ENCODE measurements around the gene VPS45. TPM values are rescaled to one million over a fixed set of nuclear protein-coding genes. Genes with fewer than 3 reads are reported as not detected.

Gene VPS45
- total and polyA plus RNA-seq, 2 of the 13 experiments (the other 11 are each of a cell fraction or from before 2014, with no cell fraction given): 15.2 to 25.2 TPM

GRCh38 chr1:150156868-150157603 is 89.5 kb downstream of the VPS45 start:
- H3K4me3 ChIP-seq (replicated peaks in 1 of 3; ENCODE audit: insufficient read depth in 1 of 3, low read depth in 2 of 3, low read length in 3 of 3): no peak overlapping the region
- H3K4me2 ChIP-seq (ENCODE audit: low read depth, low read length): no peak overlapping the region
- in situ Hi-C loops (cut with HindIII; ENCODE audit: extremely low pct_ligation_motif_present, low pct_unique_long_range_greater_than_20kb) (no loop called here), intact Hi-C loops (cut with micrococcal nuclease; ENCODE audit: unreplicated experiment) (no loop called here)
- ChIA-PET POLR2A (no interaction called here), CTCF (ENCODE audit: low intra/inter-chr PET ratio, low total read pairs) (no interaction called here)
- whole genome bisulfite sequencing (ENCODE audit: low lambda C conversion rate): 87% methylated on average over 15 of the region's 16 CpGs
- H2AFZ ChIP-seq (ENCODE audit: low read length): no peak overlapping the region
- no peak for FAIRE-seq
- H3K79me2 ChIP-seq (ENCODE audit: insufficient read depth, low read length): no peaks in the 10 kb centered on the region
- H3K27ac ChIP-seq (ENCODE audit: extremely low read length, insufficient read depth, low read length): no peak overlapping the region
- no peak for ATAC-seq
- peaks cover 1 to 25% of the 10 kb centered on the region in 2 experiments; a peak in 4 of 5 replicates for H3K36me3 ChIP-seq (replicated peaks in 1 of 2; ENCODE audit: control insufficient read depth in 1 of 2, insufficient read depth in 2 of 2, low read length in 2 of 2)
- TF ChIP-seq TCF7L2 (IDR thresholded peaks at IDR 0.05; ENCODE audit: low read depth, low read length): no peak
- TF ChIP-seq KDM5A (IDR thresholded peaks at IDR 0.05; ENCODE audit: borderline replicate concordance, low read length): no peak
- TF ChIP-seq ZNF564 (CRISPR knock-in tag; IDR thresholded peaks at IDR 0.05): no peak
- no peak for TF ChIP-seq ZNF749 (CRISPR knock-in tag; IDR thresholded peaks at IDR 0.05; ENCODE audit: borderline replicate concordance)
- no peak for TF ChIP-seq ZNF674 (CRISPR knock-in tag; IDR thresholded peaks at IDR 0.05; ENCODE audit: low read depth)
- TF ChIP-seq KDM2A (CRISPR knock-in tag; IDR thresholded peaks at IDR 0.05; ENCODE audit: borderline replicate concordance, low read depth): no peak
- no peak for TF ChIP-seq PITX1 (CRISPR knock-in tag; IDR thresholded peaks at IDR 0.05)
- TF ChIP-seq ZNF530 (CRISPR knock-in tag; IDR thresholded peaks at IDR 0.05; ENCODE audit: low read depth): no peak
- no peak for TF ChIP-seq ZNF20 (CRISPR knock-in tag; IDR thresholded peaks at IDR 0.05)
- no peak for TF ChIP-seq REL (CRISPR knock-in tag; conservative IDR thresholded peaks at IDR 0.05)
- TF ChIP-seq TRIM24 (CRISPR knock-in tag; IDR thresholded peaks at IDR 0.05): no peak
- no peak for TF ChIP-seq MTF1 (CRISPR knock-in tag; IDR thresholded peaks at IDR 0.05)
- TF ChIP-seq NFE2 (CRISPR knock-in tag; IDR thresholded peaks at IDR 0.05): no peak
- no peak for TF ChIP-seq MEIS1 (CRISPR knock-in tag; IDR thresholded peaks at IDR 0.05; ENCODE audit: borderline replicate concordance)
- no peaks in the 10 kb centered on the region for H3K27me3 ChIP-seq (ENCODE audit: control insufficient read depth in 1 of 2, insufficient read depth in 2 of 2, low read length in 2 of 2)
- DNase-seq (ENCODE audit: low spot score): no peak
- no peak overlapping the region for H3K9ac ChIP-seq (ENCODE audit: insufficient read depth, low read depth, low read length)
- peaks cover 5% of the 10 kb centered on the region; the same call in 1 of the 2 replicates for H3K4me1 ChIP-seq (ENCODE audit: insufficient read depth, low read length)
- no peaks in the 10 kb centered on the region for H3K9me3 ChIP-seq (ENCODE audit: low read length)
- no peaks in the 10 kb centered on the region for H4K20me1 ChIP-seq (ENCODE audit: insufficient read depth, low read length)
- BruUV-seq (replicated peaks): no TSS peak

All from HepG2 (cell line).